GM19023 (cell line): ENCODE measurements around the gene VSX2.

Source experiments
- ATAC-seq: cut with Tn5 transposase; IDR thresholded peaks from one replicate; pipeline ENCODE4 v1.9.1; 2021; ENCODE audit warnings: mild to moderate bottlenecking, moderate library complexity; ENCODE audit not compliant: unreplicated experiment

Gene VSX2

DNA sequence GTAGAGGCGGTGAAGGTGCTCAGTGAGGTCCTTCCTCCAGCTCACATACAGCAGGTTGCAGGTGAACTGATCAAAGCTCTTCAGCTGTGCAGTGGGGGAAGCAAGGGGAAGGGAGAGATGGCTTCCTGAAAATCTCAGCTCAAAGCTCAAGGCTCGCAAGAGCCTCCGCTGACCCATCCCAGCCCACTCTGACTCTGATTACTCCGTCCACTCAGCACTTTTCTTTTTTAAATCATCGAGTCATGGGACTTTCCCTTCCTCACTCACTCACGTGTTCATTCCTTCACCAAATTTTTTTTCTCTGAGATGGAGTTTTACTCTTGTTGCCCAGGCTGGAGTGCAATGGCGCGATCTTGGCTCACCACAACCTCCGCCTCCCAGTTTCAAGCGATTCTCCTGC is 58.7 kb downstream of the VSX2 start:
- ATAC-seq, result no peak

DNA sequence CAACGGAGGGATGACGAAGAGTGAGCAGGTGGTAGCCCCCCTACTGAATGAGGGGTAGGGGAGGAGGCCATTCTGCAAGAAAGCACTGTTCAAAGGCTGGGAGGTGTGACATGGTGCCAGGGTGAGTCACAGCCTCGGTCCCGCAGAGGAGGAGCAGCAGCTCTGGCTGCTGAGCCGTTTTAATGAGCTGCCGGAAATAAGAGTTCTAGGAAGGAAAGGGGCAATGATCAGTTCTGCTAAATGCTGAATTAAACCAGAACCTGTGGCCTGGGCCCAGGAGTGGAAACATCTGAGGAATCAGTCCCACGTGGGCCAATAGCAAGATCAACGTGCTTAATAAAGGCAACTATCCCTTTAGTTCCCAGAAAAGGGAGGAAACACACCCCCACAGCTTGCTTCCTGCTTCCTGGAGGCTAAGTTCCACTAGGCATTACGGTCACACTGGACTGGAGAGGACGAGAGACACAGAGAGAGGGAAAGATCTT is 59.9 kb downstream of the VSX2 start:
- no peak for ATAC-seq

DNA sequence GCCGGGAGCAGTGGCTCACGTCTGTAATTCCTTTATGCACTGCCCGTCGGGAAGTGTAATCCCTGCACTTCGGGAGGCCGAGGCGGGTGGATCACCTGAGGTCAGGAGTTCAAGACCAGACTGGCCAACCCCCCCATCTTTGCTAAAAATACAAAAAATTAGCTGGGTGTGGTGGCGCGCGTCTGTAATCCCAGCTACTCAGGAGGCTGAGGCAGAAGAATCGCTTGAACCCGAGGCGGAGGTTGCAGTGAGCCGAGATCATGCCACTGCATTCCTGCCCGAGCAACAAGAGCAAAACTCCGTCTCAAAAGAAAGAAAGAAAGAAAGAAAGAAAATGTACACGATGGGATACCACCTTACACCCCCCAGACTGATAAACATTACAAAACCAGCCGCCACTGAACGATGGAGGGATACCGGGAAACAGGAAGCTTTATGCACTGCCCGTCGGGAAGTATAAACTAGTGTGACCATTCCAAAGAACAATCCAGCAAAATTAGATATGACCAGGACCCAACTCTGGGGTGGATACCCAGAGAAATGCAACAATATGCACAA is 62.4 kb downstream of the VSX2 start:
- no peak for ATAC-seq

DNA sequence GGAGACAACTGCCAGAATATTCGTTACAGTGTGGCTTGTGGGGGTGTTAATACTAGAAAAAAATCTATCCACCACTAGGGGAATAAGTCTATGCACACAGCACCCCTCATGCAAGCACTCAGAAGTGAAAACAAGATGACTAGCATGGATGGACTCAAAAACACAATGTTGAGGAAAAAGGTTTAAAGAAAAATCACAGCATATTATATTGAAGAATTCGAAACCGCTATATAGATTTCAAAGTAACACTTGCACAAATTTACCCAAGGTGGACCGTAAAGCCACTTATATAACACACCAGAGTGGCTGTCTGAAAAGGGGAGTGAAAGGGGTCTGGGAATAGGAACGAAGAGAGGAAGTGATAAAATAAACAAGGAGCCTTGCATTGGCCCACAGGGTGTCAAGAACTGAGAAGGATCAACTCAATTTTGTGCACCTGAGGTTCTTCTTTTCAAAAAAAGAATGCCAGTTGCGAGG is 62.9 kb downstream of the VSX2 start:
- peak; percentile 31 for ATAC-seq

DNA sequence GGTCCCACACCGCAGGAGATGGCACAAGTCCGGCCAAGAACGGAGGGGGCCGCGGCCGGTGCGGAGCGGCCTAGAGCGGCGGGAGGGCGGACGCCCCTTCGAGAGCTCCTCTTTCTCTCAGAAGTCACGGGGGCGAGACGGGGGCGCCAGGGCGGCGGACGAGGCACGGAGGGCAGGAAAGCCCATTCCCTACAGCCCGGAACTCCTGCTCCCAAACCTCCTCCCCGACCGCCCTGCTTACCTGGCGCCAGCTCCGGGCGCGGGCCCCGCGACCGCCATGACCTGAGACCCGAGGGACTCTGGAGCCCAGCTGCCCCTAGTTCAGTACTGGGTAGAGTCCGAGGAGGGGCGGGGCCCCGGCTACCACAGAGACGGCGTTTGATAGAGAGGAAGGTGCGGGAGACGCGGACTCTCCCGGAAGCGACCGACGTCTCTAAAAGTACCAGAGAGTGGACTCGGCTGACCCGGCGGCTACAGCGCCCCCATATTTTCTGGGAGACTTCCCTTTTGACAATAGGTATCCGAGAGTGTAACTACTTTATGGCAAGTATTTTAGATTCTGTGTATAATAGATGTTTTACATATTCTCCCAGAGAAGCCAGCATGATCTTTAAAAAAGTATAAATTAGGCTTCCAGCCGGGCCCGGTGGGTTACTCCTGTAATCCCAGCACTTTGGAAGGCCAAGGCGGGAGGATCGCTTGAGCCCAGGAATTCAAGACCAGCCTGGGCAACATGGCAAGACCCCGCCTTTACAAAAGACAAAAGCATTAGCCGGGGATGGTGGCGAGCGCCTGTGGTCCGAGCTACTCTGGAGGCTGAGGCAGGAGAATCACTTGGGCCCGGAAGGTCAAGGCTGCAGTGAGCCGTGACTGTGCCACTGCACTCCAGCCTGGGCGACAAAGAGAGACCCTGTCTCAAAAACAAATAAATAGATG is 63.7 kb downstream of the VSX2 start, which contains the start of gene ABCD4:
ABCD4 (minus strand) TSS at position 301 of the 936 bp plus-strand sequence; CDS start at position 279, 22 bp downstream.
- ATAC-seq, result peak; percentile 99

DNA sequence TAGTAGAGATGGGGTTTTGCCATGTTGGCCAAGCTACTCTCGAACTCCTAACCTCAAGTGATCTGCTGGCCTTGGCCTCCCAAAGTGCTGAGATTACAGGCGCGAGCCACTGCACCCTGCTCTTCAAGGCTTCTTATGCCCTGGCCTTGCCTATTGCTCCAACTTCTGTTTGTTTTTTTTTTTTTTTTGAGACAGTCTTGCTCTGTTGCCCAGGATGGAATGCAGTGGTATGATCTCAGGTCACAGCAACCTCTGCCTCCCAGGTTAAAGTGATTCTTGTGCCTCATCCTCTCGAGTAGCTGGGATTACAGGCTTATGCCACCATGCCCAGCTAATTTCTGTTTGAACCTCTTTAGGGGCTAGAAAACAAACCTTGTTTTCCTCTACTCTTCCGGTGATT is 69.4 kb downstream of the VSX2 start:
- ATAC-seq, result no peak

DNA sequence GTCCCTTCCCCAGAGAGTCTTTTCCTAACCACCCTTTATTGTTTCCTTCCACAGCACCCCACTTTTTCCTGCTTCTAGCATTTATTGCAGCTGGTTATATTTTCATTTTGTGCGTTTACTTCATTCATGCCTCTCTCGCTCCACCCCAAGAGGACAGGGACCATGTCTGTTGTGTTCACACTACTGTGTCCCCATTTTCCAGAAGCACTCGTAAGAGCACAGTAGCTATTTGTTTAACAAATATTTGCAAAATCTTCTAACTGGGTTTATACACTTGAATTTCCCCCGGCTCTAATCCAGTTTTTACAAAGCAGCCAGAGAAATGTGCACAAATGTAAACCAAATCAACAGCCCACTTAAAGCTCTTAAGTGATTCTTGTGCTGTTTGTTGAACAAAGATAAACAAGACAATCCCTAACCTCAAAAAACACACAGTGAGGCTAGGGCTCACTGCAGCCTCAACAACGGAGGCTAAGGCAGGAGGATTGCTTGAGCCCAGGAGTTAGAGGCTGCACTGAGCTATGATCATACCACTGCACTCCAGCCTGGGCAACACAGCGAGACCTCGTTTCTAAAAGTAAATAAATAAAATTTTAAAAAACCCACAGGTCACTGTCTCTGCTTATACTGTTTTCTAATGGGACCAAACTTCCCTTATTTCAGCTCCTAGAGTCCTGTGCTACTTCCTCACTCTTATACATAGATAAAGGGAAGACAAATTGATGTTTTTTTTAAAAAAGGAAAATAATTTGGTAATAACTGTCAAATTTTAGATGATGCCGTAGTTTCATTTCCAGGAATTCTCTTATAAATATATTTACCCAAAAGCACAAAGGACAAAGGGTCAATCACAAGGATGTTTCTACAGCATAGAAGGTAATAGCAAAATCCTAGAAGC is 70.1 kb downstream of the VSX2 start:
- no peak for ATAC-seq

DNA sequence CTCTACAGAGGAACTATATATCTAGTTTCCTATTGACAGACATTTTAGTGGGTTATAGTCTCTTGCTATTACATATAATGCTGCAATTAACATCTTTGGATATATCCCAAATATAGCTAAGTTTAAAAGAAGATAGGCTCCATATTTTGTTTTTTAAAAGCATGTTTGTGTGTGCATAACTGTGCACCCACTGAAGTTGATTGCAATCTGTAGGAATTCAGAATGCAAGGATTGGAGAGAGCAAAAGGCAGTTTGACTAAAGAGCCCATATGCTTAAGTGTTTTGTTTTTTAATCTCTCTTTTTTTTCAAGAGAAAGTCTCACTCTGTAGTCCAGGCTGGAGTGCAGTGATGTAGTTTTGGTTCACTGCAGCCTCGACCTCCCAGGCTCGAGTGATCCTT is 72.9 kb downstream of the VSX2 start:
- no peak for ATAC-seq
